Upper lobe of left lung (tissue), 6 donors: ENCODE measurements around the gene RILPL1. TPM values are rescaled to one million over a fixed set of nuclear protein-coding genes. Genes with fewer than 3 reads are reported as not detected.

Source experiments
- ATAC-seq, 2 donors: fragments of 200-7000 bp; cut with Tn5 transposase; one replicate each; pipeline ENCODE4 v1.9.1; 2022; ENCODE audit warnings: mild to moderate bottlenecking in 2 of 2, moderate library complexity in 2 of 2; ENCODE audit not compliant: low FRiP score in 2 of 2
- DNase-seq, 2 donors: peaks; one replicate each; pipeline ENCODE4 v3.0.0-alpha.2; 2019 to 2020
- H3K27ac ChIP-seq, 4 donors: fragments of 200-600 bp; sonication (generic); one replicate each; pipeline ENCODE4 v1.5.1; 2016 to 2019
- H3K27me3 ChIP-seq, 4 donors: fragments of 200-600 bp; sonication (generic); one replicate each; pipeline ENCODE4 v1.5.1; 2017 to 2019
- H3K36me3 ChIP-seq, 4 donors: fragments of 200-600 bp; sonication (generic); one replicate each; pipeline ENCODE4 v1.5.1; 2016 to 2019
- H3K4me1 ChIP-seq, 4 donors: fragments of 200-600 bp; sonication (generic); one replicate each; pipeline ENCODE4 v1.5.1; 2018 to 2019
- H3K4me3 ChIP-seq, 4 donors: fragments of 200-600 bp; sonication (generic); one replicate each; pipeline ENCODE4 v1.5.1; 2017 to 2019; ENCODE audit warnings: mild to moderate bottlenecking in 2 of 4, moderate library complexity in 1 of 4
- H3K9me3 ChIP-seq, 4 donors: fragments of 200-600 bp; sonication (generic); one replicate each; pipeline ENCODE4 v1.5.1; 2018 to 2019
- CTCF ChIP-seq, 6 experiments: fragments of 450-650 bp in 4 of 6; fragments of 200-600 bp in 2 of 6; sonication (generic) in 2 of 6; IDR thresholded peaks; one replicate each; pipeline ENCODE4 v1.5.1; 2016 to 2019; ENCODE audit warnings: antibody characterized with exemption in 6 of 6
- EP300 ChIP-seq, 4 donors: sonication (generic); formaldehyde crosslinking; IDR thresholded peaks; one replicate each; pipeline ENCODE4 v1.5.1; 2017; ENCODE audit warnings: antibody characterized with exemption in 4 of 4, control low read depth in 2 of 4
- POLR2A ChIP-seq, 4 donors: fragments of 450-650 bp; IDR thresholded peaks; one replicate each; pipeline ENCODE4 v1.5.1; 2016 to 2017; ENCODE audit warnings: antibody characterized with exemption in 4 of 4, mild to moderate bottlenecking in 2 of 4
- POLR2AphosphoS5 ChIP-seq, 2 donors: sonication (generic); formaldehyde crosslinking; IDR thresholded peaks; one replicate each; pipeline ENCODE4 v1.5.1; 2017; ENCODE audit warnings: antibody characterized with exemption in 2 of 2
- WGBS, 2 donors: methylation state at CpG; one replicate each; pipeline ENCODE4 v1.1.5; 2017 to 2018; 5-methylcytosine and 5-hydroxymethylcytosine counted together
- total RNA-seq, 6 donors: library from RNA; depleted of rRNA in 4 of 6; stranded (reverse); fragments of >200 nt in 4 of 6; gene quantifications; one replicate each; pipeline versions ENCODE4 v1.1.0 to v1.2.1, GENCODE V29; 2016 to 2021
- donor health status: DM: no; HTN: no; CAD: no; lungs with moderate emphysema.
- donor health status: DM: no; HTN: yes; CAD: no; lungs with severe emphysema.

RILPL1 gene
- total RNA-seq, 6 donors from 2014 or later = 10.3 to 60.8 (median 18.6) TPM

GRCh38 chr12:123478069-123478468 is 55.5 kb downstream of the RILPL1 start:
- 89 to 93% methylated on average over 10 to 11 of the region's 11 CpGs for WGBS, 2 donors
- H3K27ac ChIP-seq = peak overlapping the region in 2 of 4 donors; percentile 50 to 81

GRCh38 chr12:123475246-123475703 is 58.2 kb downstream of the RILPL1 start:
- TF ChIP-seq POLR2AphosphoS5 (IDR thresholded peaks at IDR 0.05) (no peak), POLR2A (IDR thresholded peaks at IDR 0.05) (no peak), EP300 (IDR thresholded peaks at IDR 0.05) (no peak), CTCF (IDR thresholded peaks at IDR 0.05) (no peak)
- Histone ChIP-seq H3K4me1 (peaks cover 6 to 17% (median 9%) of the 10 kb centered on the region in 4 donors), H3K9me3 (no peaks in the 10 kb centered on the region), H3K4me3 (no peak overlapping the region), H3K27ac (no peak overlapping the region), H3K27me3 (no peaks in the 10 kb centered on the region), H3K36me3 (peaks cover 0 to 30% (median 13%) of the 10 kb centered on the region in 4 donors)
- ATAC-seq = no peak
- 88 to 89% methylated on average over 15 of the region's 15 CpGs for WGBS, 2 donors
- no peak for DNase-seq

More at GRCh38 chr12:123478069-123478468, 55.5 kb downstream of the RILPL1 start:
- no peak for ATAC-seq
- no peak overlapping the region for H3K4me3 ChIP-seq
- peaks cover 4 to 11% (median 9%) of the 10 kb centered on the region in 4 donors for H3K4me1 ChIP-seq
- TF ChIP-seq POLR2AphosphoS5 (IDR thresholded peaks at IDR 0.05) (no peak), EP300 (IDR thresholded peaks at IDR 0.05) (no peak), POLR2A (IDR thresholded peaks at IDR 0.05) (no peak), CTCF (IDR thresholded peaks at IDR 0.05) (no peak)
- H3K9me3 ChIP-seq = no peaks in the 10 kb centered on the region
- H3K36me3 ChIP-seq = peaks cover 0 to 10% (median 3%) of the 10 kb centered on the region in 4 donors
- no peaks in the 10 kb centered on the region for H3K27me3 ChIP-seq
- DNase-seq = no peak

GRCh38 chr12:123474485-123475245 is 58.9 kb downstream of the RILPL1 start:
- WGBS, 2 donors = 89 to 91% methylated on average over 13 of the region's 13 CpGs

GRCh38 chr12:123472438-123472849 is 61.1 kb downstream of the RILPL1 start:
- TF ChIP-seq CTCF (IDR thresholded peaks at IDR 0.05) (no peak), EP300 (IDR thresholded peaks at IDR 0.05) (no peak), POLR2A (IDR thresholded peaks at IDR 0.05) (no peak), POLR2AphosphoS5 (IDR thresholded peaks at IDR 0.05) (no peak)
- no peak overlapping the region for H3K27ac ChIP-seq

More at GRCh38 chr12:123474485-123475245, 58.9 kb downstream of the RILPL1 start:
- H3K4me3 ChIP-seq = no peak overlapping the region
- peaks cover 0 to 33% (median 13%) of the 10 kb centered on the region in 4 donors for H3K36me3 ChIP-seq
- no peaks in the 10 kb centered on the region for H3K9me3 ChIP-seq
- TF ChIP-seq POLR2A (IDR thresholded peaks at IDR 0.05) = no peak
- TF ChIP-seq POLR2AphosphoS5 (IDR thresholded peaks at IDR 0.05) = no peak
- TF ChIP-seq CTCF (IDR thresholded peaks at IDR 0.05) = no peak
- no peak for TF ChIP-seq EP300 (IDR thresholded peaks at IDR 0.05)
- no peaks in the 10 kb centered on the region for H3K27me3 ChIP-seq
- H3K4me1 ChIP-seq = peaks cover 3 to 17% (median 9%) of the 10 kb centered on the region in 4 donors
- ATAC-seq = no peak
- DNase-seq = no peak
- H3K27ac ChIP-seq = no peak overlapping the region

More at GRCh38 chr12:123472438-123472849, 61.1 kb downstream of the RILPL1 start:
- H3K4me1 ChIP-seq = peaks cover 0 to 7% (median 3%) of the 10 kb centered on the region in 4 donors
- peaks cover 0 to 39% (median 13%) of the 10 kb centered on the region in 4 donors for H3K36me3 ChIP-seq
- ATAC-seq = no peak
- no peak for DNase-seq
- H3K9me3 ChIP-seq = no peaks in the 10 kb centered on the region
- H3K4me3 ChIP-seq = no peak overlapping the region
- 88% methylated on average over 11 to 12 of the region's 12 CpGs for WGBS, 2 donors
- no peaks in the 10 kb centered on the region for H3K27me3 ChIP-seq
